Measurements from ENCODE around the gene FOXO1. TPM values are rescaled to one million over a fixed set of nuclear protein-coding genes. Genes with fewer than 3 reads are reported as not detected.
A peak's percentile ranks its signal among the peaks of the same experiment; 100 is the strongest.

Gene FOXO1
- total RNA-seq, 4 donors from 2014 or later, result 117 to 250 (median 159) TPM

- no peaks in the 10 kb centered on the region for H3K27me3 ChIP-seq
- no peaks in the 10 kb centered on the region for H3K9me3 ChIP-seq
- DNase-seq (no peak), ATAC-seq (no peak)
- peak overlapping the region; percentile 83 to 89 (median 86) for H3K27ac ChIP-seq
- H3K4me3 ChIP-seq, result peak overlapping the region in 1 of 4 donors; percentile 3
- no peak for TF ChIP-seq POLR2A (IDR thresholded peaks at IDR 0.05)
- no peak for TF ChIP-seq CTCF (IDR thresholded peaks at IDR 0.05 in 4 of 5, conservative IDR thresholded peaks at IDR 0.05 in 1 of 5)
- peaks cover 98 to 100% of the 10 kb centered on the region in 2 donors for H3K4me1 ChIP-seq
- intact Hi-C loops (cut with DNase I; ENCODE audit: low total_unique reads), result no loop called here
- in situ Hi-C loops (cut with MboI; ENCODE audit: low sequenced_read_pairs in 4 of 4), result loop anchor here in 1 of 4 donors (10.0 kb wide), 1 partner anchor 53 kb away; no protein-coding TSS in a partner anchor
- H3K36me3 ChIP-seq, result no peaks in the 10 kb centered on the region
Observed at GRCh38 chr13:40592035-40592434, 74.4 kb downstream of the FOXO1 start.

GRCh38 chr13:40591091-40591490 lies 75.3 kb downstream of the FOXO1 start:
- TF ChIP-seq CTCF (IDR thresholded peaks at IDR 0.05 in 4 of 5, conservative IDR thresholded peaks at IDR 0.05 in 1 of 5) (no peak), POLR2A (IDR thresholded peaks at IDR 0.05) (no peak)
- Histone ChIP-seq H3K9me3 (no peaks in the 10 kb centered on the region), H3K4me3 (peak overlapping the region in 2 of 4 donors; percentile 14 to 20), H3K36me3 (no peaks in the 10 kb centered on the region), H3K27me3 (no peaks in the 10 kb centered on the region), H3K4me1 (peaks cover 97 to 100% of the 10 kb centered on the region in 2 donors), H3K27ac (peak overlapping the region; percentile 83 to 89 (median 86))
- in situ Hi-C loops (cut with MboI; ENCODE audit: low sequenced_read_pairs in 4 of 4), result loop anchor here in 1 of 4 donors (10.0 kb wide), 1 partner anchor 54 kb away; no protein-coding TSS in a partner anchor
- DNase-seq (no peak), ATAC-seq (no peak)
- intact Hi-C loops (cut with DNase I; ENCODE audit: low total_unique reads), result no loop called here

DNA sequence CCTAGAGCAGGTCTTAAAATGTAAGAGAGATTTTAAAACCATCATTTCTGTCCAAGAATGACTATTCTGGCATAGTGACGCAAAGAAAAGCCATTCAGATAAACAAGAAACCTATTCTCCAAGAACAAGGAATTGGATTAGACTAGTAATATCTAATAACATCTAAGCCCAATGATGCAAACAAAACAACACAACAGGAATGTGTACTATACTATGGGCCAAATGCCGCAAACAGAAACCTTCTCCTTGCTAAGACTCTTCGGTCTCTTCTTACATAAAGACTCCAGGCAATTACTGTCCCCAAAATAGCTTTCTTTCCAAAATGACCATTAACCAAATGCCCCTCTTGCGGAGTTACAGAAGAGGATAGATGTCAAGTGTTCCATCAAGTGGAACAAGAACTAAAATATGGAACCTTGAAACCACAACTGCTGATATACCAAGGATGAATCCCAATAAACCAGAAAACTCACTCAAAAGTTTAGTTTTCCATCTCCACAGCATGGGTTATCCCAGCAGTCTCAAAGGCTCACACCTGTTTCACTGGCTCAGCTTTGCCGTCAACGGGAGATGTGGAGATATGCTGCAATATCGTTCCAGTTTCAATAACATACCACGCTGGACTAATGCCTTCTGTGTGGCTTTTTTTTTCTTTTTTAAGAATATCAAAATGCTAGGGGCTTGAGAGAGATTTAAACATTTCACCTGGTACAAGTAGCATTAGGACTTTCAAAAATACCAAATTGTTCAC lies 76.2 kb downstream of the FOXO1 start:
- TF ChIP-seq CTCF (IDR thresholded peaks at IDR 0.05 in 4 of 5, conservative IDR thresholded peaks at IDR 0.05 in 1 of 5) (no peak), POLR2A (IDR thresholded peaks at IDR 0.05) (no peak)
- H3K4me3 ChIP-seq, result peak overlapping the region in 3 of 4 donors; percentile 14 to 22 (median 20)
- no peaks in the 10 kb centered on the region for H3K36me3 ChIP-seq
- ATAC-seq, result peak; percentile 57 to 64
- H3K9me3 ChIP-seq, result no peaks in the 10 kb centered on the region
- in situ Hi-C loops (cut with MboI; ENCODE audit: low sequenced_read_pairs in 4 of 4) (loop anchor here in 1 of 4 donors (10.0 kb wide), 1 partner anchor 55 kb away; no protein-coding TSS in a partner anchor), intact Hi-C loops (cut with DNase I; ENCODE audit: low total_unique reads) (no loop called here)
- peaks cover 97 to 100% of the 10 kb centered on the region in 2 donors for H3K4me1 ChIP-seq
- H3K27ac ChIP-seq, result peak overlapping the region; percentile 83 to 89 (median 86)
- peak in 1 of 2 donors; percentile 57 for DNase-seq
- no peaks in the 10 kb centered on the region for H3K27me3 ChIP-seq

- peak overlapping the region; percentile 83 to 89 (median 86) for H3K27ac ChIP-seq
- DNase-seq (peak; percentile 74 to 79), ATAC-seq (peak; percentile 86)
- H3K36me3 ChIP-seq, result no peaks in the 10 kb centered on the region
- intact Hi-C loops (cut with DNase I; ENCODE audit: low total_unique reads) (loop anchor here (1.0 to 2.0 kb wide), 2 partner anchors 26 to 245 kb away; no protein-coding TSS in a partner anchor), in situ Hi-C loops (cut with MboI; ENCODE audit: low sequenced_read_pairs in 4 of 4) (loop anchor here in 1 of 4 donors (10.0 kb wide), 1 partner anchor 55 kb away; no protein-coding TSS in a partner anchor)
- H3K4me1 ChIP-seq, result peaks cover 93 to 96% of the 10 kb centered on the region in 2 donors
- no peaks in the 10 kb centered on the region for H3K27me3 ChIP-seq
- H3K4me3 ChIP-seq, result peak overlapping the region in 3 of 4 donors; percentile 20 to 22 (median 21)
- no peaks in the 10 kb centered on the region for H3K9me3 ChIP-seq
- TF ChIP-seq CTCF (IDR thresholded peaks at IDR 0.05 in 4 of 5, conservative IDR thresholded peaks at IDR 0.05 in 1 of 5) (no peak), POLR2A (IDR thresholded peaks at IDR 0.05) (peak; percentile 40 to 71)
Observed at GRCh38 chr13:40589285-40590109, 76.9 kb downstream of the FOXO1 start.

All from gastrocnemius medialis (tissue), 4 donors.